Anterior cingulate cortex (tissue), 58 donors: ENCODE measurements around the gene ACADSB.

Experiments
- DNase-seq, 58 donors: peaks; one replicate each; lab custom pipeline; 2025; lab: John Stamatoyannopoulos, UW

Gene ACADSB

DNA sequence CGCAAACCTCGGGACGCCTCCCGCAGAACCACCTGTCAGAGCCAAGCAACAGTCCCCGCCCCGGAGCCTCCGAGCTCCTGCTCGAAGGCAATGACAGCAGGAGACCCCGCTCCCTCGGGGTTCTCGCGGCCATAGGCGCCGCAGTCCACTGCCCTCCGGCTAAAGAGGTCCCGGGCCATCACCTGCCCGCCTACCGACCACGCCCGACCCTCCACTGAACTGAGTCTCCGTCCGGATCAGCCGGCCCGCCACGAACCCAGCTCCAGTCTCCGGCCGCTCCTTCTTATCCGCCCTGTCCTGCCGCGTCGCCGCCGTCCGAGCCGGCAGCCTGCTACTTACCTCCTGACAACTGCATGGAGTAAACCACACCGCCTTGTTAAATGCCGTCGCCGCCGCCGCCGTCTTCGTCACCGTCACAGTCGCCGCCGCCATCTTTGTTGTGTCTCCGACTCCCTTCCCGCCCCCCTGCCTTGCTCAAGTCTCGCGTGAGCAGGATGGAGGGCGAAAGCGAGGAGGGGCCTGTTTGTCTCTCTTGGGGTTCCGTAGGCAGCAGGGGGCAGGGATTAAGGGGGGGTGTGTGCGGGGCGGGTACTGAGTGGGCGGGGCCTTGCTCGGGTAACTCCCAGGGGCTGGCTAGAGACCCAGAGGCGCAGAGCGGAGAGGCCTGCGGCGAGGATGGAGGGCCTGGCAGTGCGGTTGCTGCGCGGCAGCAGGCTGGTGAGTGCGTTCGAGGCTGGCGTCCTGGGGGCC, at the start of gene ACADSB, which contains the start of gene IKZF5:
TSS of gene ACADSB (plus strand) at position 652 of the 750 bp plus-strand sequence. CDS start at position 676, 24 bp downstream.
TSS of gene IKZF5 (minus strand) at position 441 of the 750 bp plus-strand sequence. CDS start 10,170 bp downstream, outside the sequence.
- DNase-seq = peak; percentile 48 to 97 (median 95)

DNA sequence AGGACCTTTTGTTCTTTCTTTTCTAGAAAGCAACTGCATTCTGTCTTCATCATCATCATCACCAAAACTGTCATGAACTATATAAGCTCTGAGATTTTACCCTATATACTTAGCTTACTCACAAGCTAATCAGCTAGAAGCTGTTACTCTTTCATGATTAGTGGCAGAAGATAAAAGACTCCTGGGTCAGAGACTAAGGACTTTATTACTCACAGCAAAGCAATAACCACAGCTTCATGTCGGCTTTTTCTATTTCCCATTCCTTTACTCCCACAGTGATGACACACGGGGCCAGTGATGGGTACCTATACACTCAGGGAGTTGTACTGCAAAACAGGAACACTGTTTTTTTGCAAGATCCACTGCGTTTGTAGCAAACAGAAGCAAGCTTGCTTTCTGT, 46.4 kb upstream of the ACADSB start:
- no peak for DNase-seq

DNA sequence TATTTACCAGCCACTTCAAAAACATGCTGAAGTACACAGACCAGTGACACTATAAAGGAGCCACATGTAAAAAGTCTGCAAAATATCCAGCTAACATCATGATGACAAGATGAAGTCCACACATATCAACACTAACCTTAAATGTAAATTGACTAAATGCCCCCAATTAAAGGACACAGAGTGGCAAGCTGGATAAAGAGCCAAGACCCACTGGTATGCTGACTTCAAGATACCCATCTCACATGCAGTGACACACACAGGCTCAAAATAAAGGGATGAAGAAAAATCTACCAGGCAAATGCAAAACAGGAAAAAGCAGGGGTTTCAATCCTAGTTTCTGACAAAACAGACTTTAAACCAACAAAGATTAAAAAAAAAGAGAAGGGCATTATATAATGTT, 41.9 kb upstream of the ACADSB start:
- DNase-seq = no peak

DNA sequence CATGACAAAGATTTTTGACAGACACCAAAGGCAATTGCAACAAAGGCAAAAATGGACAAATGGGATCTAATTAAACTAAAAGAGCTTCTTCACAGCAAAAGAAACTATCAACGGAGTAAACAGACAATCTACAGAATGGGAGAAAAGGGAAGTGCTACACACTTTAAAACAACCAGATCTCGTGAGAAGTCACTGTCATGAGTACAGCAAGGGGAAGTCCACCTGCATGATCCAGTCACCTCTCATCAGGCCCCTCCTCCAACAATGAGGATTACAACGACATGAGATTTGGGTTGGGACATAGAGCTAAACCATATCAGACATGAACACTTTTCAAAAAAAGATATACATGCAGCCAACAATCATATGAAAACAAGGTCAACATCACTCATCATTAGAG, 40.1 kb upstream of the ACADSB start:
- DNase-seq = no peak

DNA sequence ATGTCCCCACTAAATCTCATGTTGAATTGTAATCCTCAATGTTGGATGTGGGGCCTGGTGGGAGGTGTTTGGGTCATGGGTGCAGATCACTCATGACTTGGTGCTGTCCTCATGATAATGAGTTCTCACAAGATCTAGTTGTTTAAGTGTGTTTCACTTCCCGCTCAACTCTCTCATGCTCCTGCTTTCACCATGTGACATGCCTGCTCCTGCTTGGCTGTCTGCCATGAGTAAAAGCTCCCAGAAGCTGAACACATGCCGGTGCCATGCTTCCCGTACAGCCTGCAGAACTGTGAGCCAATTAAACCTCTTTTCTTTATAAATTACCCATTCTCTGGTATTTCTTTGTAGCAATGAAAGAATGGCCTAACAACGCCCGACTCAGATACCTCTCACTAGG, 34.8 kb upstream of the ACADSB start:
- DNase-seq = peak in 1 of 58 donors; percentile 7

DNA sequence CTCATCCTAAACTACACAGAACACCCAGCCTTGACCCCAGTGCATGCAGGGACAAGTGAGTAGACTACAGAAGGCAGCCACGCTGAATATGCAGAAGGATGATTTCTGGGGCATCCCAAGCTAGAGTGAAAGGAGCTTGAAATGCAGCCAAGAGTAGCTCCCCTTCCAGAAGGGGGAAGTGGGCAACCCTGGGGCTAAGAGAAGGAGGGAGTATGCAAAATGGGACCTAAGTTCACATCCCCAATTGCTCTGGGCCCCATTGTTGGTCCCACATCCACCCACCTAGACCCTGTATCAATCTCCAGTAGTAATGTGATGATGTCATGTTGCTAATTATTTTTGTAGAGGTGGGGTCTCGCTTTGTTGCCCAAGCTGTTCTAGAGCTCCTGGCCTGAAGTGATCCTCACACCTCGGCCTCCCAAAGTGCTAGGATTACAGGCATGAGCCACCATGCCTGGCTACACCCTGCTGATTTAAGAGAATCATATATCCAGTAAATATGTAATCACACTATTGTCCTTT, 34.2 kb upstream of the ACADSB start:
- DNase-seq = no peak

DNA sequence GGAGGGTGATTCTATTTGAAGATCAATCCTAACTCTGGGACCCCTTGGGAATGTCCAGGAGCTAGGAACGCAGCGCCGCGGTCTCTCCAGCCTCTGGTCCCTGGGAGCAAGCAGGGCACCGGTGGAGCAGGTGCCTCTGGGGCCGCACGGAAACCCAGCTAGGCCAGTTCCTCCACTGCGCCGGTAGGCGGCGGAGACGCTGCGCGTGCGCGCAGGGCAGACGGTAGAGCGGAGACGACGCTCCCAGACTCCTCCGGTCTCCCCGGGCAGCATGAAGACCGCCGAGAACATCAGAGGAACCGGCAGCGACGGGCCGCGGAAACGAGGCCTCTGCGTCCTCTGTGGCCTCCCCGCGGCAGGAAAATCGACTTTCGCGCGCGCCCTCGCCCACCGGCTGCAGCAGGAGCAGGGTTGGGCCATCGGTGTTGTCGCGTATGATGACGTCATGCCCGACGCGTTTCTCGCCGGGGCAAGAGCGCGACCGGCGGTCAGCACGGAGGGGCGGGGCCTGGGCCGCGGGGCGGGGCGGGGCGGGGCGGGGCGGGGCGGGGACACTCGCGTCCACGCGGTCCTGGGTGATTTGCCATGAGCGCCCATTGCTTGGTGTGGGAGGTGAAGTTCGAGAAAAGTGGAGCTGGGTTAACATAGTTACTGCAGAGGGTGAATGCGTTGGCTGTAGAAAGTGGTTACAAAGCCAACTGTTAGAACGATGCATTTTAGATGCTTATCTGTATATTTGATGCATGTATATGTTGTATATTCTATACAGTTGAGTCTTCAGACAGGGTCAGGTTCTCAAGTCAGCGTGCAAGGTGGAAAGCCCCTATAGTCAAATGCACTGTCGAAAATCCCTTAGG, 28.4 kb upstream of the ACADSB start, which contains the start of gene PSTK:
TSS of gene PSTK (plus strand) at position 193 of the 857 bp plus-strand sequence. CDS start at position 272, 79 bp downstream.
- DNase-seq = peak in 57 of 58 donors; percentile 43 to 98 (median 91)

DNA sequence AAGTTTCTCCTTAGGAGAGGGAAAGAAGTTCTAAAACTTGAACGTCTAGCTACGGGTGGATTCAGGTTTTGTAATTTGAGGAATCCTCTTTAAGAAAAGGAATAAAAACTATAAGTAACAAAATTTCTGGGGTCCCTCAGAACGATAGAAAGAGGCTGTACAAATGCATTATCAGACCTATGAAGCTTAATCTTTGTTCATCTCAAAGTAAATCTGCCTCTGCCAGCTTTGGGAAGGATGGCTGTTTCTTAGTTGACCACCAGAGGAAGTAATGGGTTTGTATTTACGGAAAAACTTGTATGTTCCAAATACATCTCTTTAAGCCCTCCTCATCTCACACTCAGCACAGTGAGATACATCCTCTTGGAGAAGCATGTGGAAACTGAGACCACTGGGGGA, 27.7 kb upstream of the ACADSB start:
- peak in 1 of 58 donors; percentile 10 for DNase-seq

DNA sequence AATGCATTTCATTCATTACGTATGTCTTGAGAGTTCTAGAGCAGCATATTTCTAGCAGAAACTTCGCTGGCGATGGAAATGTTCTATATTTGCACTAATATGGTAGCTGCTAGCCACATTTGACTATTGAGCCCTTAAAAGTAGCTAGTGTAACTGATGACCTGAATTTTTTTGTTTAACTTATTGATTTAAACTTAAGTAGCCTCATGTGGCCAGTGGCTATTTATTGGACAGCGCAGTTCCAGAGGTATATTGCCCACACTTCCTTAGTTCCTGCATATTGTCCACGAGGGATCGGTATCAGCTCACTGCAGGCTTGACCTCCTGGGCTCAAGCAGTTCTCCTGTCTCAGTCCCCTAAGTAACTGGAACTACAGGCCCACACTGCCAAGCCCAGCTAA, 24.9 kb upstream of the ACADSB start:
- DNase-seq = no peak

DNA sequence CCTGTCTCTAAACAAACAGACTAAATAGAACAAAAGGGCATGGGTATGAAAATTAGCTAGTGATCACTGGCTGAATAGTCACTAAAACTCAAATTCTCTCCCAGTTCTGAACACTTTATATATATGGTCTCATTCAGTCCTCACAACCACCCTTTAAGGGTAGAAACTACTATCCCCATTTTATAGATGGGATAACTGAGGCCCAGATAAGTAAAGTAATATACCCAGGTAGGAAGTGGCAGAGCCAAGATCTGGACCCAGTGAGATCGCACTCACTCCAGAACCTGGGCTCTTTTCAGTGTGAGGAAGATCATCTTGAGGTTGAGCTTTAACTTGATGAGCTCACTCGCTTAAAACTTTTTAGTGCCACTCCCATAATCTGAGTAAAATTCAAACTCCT, 24.1 kb upstream of the ACADSB start:
- DNase-seq = no peak

DNA sequence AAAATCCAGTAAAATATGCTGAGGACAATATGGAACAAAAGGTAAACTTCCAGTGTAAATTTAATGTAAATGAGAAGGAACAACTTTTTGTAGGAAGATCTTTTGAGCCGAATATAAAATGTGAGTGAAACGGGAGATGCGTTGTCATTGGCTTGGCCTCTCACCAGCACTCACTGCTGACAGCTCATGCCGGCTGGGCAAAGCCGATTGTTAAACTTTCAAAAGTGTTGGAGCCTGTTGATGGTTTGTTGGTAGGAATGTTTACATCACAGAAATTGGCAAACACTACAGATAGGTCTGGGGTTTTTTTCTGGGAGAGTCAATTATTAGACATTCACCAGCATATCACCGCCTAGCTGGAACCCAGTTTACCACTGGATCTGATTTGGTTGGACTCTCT, 22.5 kb upstream of the ACADSB start:
- peak in 4 of 58 donors; percentile 1 to 53 (median 7) for DNase-seq

DNA sequence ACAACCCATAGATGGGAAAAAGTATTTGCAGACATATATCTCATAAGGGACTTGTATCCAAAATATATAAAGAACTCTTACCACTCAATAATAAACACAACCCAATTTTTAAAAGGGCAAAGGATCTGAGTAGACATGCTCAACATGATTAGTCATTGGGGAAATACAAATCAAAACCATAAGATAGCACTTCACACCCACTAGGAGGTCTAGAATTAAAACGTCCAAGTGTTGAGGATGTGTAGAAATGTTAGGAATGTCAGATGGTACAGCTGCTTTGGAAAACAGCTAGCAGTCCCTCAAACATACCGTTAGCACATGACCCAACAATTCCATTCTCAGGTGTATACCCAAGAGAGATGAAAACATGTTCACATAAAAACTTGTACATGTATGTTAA, 20.3 kb upstream of the ACADSB start:
- no peak for DNase-seq

DNA sequence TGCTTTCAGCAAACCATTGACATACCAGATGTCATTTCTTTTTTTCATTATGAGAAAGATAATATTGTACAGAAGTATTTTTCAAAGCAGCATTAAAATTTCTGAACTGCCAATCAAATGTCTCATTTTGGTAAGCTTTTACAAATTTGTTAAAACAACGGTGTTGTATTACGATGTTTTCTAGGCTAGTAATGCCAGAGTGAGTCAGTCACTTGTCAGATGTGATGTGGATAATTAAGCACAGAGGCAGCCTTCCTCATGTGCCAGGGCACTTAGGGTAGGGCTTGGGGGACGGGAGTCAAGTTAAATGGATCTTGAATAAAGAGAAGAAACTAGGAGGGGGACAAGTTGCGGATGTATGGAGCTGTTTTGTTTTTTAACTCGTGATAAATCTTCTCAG, 18.5 kb upstream of the ACADSB start:
- no peak for DNase-seq

DNA sequence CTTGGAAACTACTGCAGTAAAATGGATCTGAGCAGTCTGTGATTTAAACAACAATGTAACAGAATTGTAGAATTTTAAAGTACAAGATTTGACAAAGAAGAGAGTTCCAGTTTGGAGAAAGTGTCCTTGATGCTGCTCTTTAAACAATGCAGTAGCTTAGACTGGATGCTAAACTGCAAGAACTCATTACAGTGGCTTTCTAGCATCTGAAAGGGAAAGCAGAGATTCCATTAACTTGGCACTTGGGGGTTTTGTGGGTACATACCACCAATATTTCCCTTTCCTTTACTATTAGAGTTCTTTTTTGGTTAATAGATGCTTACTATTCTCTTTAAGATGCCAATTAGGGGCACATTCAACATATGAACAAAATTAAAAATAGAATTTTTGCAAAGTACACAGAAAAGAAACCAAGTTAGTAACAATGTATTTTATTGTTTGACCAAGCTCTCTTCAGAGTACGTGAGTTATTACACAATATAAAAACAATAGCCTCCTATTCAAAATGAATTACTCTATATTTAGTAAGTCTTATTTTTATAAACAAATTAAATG, 16.7 kb upstream of the ACADSB start:
- DNase-seq = peak in 1 of 58 donors; percentile 22

DNA sequence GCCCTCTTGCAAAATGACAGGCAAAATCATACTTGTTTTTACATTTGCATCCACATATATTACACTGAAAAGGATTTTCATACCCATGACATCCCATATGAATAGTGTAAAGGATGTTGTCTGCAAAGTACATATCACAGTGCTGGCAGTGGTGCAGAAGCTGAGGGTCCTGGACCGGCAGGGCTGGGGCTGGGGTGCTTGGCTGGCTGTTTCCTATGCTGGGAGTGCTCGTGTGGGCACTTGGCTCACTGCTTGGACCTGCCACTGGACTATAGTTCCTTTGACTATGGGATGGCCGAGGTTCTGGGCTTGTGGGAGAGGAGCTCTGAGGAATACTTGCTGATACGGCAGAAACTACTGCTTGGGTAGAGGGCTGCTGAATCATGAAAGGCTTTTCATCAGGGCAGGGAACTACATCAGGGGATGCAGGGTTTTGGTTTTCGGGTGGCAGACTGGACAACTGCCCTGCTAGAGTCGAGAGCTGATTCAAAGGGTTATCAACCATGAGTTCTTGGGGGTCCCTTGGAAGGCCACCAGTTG, 14.9 kb upstream of the ACADSB start:
- DNase-seq = no peak

DNA sequence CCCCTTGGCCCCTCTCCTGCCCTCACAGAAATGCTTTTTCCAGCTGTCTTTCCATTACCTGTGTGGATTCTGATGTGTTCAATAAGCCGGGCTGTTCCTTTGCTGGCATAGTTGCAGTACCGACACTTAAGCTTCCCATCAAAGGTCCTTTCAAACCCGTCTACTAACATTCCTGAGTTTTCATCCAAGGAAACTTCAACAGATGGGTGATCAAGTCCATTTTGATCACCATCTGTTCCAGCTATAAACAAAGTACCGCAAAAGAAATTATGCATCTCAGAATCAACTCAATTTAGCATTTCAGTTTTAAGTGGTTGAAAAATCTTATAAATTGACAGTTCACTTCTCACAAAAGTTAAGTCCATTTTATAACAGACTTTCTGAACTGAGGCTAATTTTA, 12.9 kb upstream of the ACADSB start:
- DNase-seq = no peak

DNA sequence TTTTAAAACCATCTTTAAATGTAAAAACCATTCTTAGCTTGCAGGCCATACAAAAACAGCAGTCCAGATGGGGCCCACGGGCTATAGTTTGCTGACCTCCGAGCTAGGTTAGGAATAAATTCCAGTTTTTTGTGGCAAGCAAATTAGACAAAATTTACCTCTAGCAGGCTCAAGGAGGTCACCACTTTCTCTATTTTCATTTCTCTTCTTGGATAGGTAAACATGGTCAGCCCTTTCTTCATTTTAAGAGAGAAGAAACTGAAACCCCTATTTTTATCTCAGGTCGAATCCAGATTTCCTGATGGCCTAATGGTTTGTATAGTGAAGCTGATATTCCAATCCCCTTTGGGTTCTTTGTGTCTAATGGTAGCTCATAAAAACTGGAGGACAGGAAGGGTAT, 10.9 kb upstream of the ACADSB start:
- DNase-seq = no peak

DNA sequence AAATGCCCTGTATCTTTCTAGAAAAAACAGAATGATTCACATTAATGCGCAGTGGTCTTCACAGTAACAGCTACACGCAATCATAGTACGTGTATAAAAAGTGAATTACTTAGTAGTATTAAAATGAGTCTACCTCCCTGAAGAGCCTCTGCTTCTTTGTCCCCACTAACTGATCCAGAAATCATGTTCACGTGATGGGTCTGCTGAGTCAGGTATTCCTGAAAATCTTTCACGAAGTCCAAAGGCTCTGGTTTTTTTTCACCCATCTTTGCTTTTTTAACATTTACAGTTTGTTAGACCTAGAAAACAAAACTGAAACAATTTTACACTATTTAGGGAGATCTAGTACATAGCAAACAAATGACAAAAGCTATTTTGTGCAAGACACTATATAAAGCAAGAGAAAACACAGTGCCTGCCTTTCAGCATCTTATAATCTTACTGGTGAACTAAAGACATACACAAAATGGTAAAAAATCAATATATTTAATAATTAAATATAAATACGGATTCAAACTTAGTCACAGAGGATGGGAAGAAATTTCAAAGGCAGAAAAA, 10.4 kb upstream of the ACADSB start:
- DNase-seq = no peak

DNA sequence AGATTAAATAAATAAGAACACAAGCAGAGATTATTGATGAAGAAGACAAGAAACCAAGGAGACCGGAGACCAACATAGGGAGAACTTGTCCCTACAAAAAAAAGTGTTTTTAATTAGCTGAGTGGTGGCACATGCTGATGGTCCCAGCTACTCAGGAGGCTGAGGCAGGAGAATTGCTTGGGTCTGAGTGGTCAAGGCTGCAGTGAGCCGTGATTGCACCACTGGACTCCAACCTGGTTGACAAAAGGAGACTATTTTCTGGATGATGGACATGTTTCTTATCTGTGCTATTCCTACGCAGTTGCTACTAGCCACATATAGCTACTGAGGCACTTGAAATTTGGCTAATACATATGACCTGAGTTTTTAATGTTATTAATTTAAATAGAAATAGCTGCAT, 9.9 kb upstream of the ACADSB start:
- DNase-seq = no peak

DNA sequence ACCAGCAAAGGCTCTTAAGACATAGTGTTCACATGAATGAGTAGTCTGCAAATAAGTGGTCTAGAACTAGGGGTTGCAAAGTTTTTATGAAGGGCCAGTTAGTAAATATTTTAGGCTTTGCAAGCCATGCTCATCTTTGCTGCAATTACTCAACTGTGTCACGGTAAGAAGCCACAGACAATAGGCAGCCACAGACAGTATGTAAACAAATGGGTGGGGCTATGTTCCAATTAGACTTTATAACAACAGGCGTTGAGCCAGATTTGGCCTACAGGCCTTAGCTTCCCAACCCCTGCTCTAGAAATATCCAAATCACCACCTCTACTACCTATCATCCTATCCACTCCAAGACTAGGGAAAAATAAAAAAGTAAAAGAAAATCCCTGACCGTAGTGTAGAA, 9.5 kb upstream of the ACADSB start:
- peak in 1 of 58 donors; percentile 19 for DNase-seq
